Stimulated activated CD8-positive, alpha-beta memory T cell treated with anti-CD3 and anti-CD28 coated beads, Interleukin-2, amount 100 ng/mL, for 48 hours (primary cell): ENCODE data around the gene HES7.
"Not testable (repeated sequence)": the region's sequence is repeated elsewhere in the genome, so short reads cannot be mapped to it uniquely, and the experiment has no call there.

Experiments
- DNase-seq, 2 donors: peaks; one replicate each; pipeline ENCODE4 v3.0.0-alpha.2; 2020; ENCODE audit warnings: low read depth in 2 of 2

HES7 gene

GRCh38 chr17:8103549-8103948 lies 20.4 kb downstream of the HES7 start:
- DNase-seq: no peak

GRCh38 chr17:8101721-8102120 lies 22.2 kb downstream of the HES7 start:
- DNase-seq: no peak

GRCh38 chr17:8100763-8101162 lies 23.1 kb downstream of the HES7 start:
- no peak for DNase-seq

- DNase-seq: no peak
Observed at GRCh38 chr17:8100111-8100510, 23.8 kb downstream of the HES7 start.

- DNase-seq: no peak
Observed at GRCh38 chr17:8096541-8096940, 27.4 kb downstream of the HES7 start.

GRCh38 chr17:8095361-8095760 lies 28.5 kb downstream of the HES7 start:
- no peak for DNase-seq

- no peak for DNase-seq
Observed at GRCh38 chr17:8091033-8091687, 32.7 kb downstream of the HES7 start.

- DNase-seq: no peak
Observed at GRCh38 chr17:8089728-8090127, 34.2 kb downstream of the HES7 start.

GRCh38 chr17:8087952-8088230 lies 36.0 kb downstream of the HES7 start:
- DNase-seq: no peak

GRCh38 chr17:8087075-8087951 lies 36.6 kb downstream of the HES7 start, which contains the start of gene ALOX12B:
ALOX12B (minus strand) TSS chr17:8087716; CDS start chr17:8087442, 274 bp downstream.
- no peak for DNase-seq

- no peak for DNase-seq
Observed at GRCh38 chr17:8084250-8084649, 39.7 kb downstream of the HES7 start.

GRCh38 chr17:8082292-8082691 lies 41.6 kb downstream of the HES7 start:
- DNase-seq: no peak

GRCh38 chr17:8081876-8082275 lies 42.0 kb downstream of the HES7 start:
- no peak for DNase-seq

- no peak for DNase-seq
Observed at GRCh38 chr17:8080799-8081219, 43.1 kb downstream of the HES7 start.

GRCh38 chr17:8080208-8080798 lies 43.6 kb downstream of the HES7 start:
- no peak for DNase-seq

- peak; percentile 71 to 78 for DNase-seq
Observed at GRCh38 chr17:8079291-8080207, 44.4 kb downstream of the HES7 start.

GRCh38 chr17:8077939-8078338 lies 46.0 kb downstream of the HES7 start:
- not testable (repeated sequence) for DNase-seq

- no peak for DNase-seq
Observed at GRCh38 chr17:8076502-8077266, 47.2 kb downstream of the HES7 start.

- DNase-seq: no peak
Observed at GRCh38 chr17:8075574-8076342, 48.1 kb downstream of the HES7 start.

GRCh38 chr17:8075081-8075480 lies 48.8 kb downstream of the HES7 start:
- DNase-seq: no peak
